GM12874 (cell line): ENCODE data around the gene SOAT2.

Experiments used
- CTCF ChIP-seq: IDR thresholded peaks from 2 replicates; pipeline ENCODE4 v1.5.1; 2011; ENCODE audit warnings: low read depth, mild to moderate bottlenecking, control low read depth, low read length, moderate library complexity; ENCODE audit not compliant: insufficient read depth

Gene SOAT2

GRCh38 chr12:53058674-53059433 lies 44.4 kb upstream of the SOAT2 start:
- no peak for TF ChIP-seq CTCF

GRCh38 chr12:53059434-53060063 lies 43.7 kb upstream of the SOAT2 start:
- no peak for TF ChIP-seq CTCF

GRCh38 chr12:53060064-53060720 lies 43.1 kb upstream of the SOAT2 start:
- TF ChIP-seq CTCF: no peak

- TF ChIP-seq CTCF: no peak
Measured at GRCh38 chr12:53060721-53061276, 42.5 kb upstream of the SOAT2 start.

- peak; percentile 8; the same call in 1 of the 2 replicates for TF ChIP-seq CTCF
Measured at GRCh38 chr12:53061404-53062010, 41.8 kb upstream of the SOAT2 start.

- no peak for TF ChIP-seq CTCF
Measured at GRCh38 chr12:53062011-53062961, 41.0 kb upstream of the SOAT2 start.
